Ovary (tissue), 3 donors: ENCODE results near the gene E2F4.

Source experiments
- CTCF ChIP-seq, 3 donors: fragments of 450-650 bp in 2 of 3; fragments of 200-600 bp in 1 of 3; IDR thresholded peaks; one replicate each; pipeline versions ENCODE4 v1.5.1 to v1.8.0; 2016 to 2022; ENCODE audit warnings: antibody characterized with exemption in 3 of 3, mild to moderate bottlenecking in 1 of 3
- EP300 ChIP-seq: sonication (generic); formaldehyde crosslinking; IDR thresholded peaks from one replicate; pipeline ENCODE4 v1.6.1; 2017; ENCODE audit warnings: antibody characterized with exemption
- POLR2A ChIP-seq: fragments of 450-650 bp; IDR thresholded peaks from one replicate; pipeline ENCODE4 v1.6.1; 2017; ENCODE audit warnings: antibody characterized with exemption, mild to moderate bottlenecking, moderate library complexity
- donor health status: DM: no; HTN: no; CAD: no.

- TF ChIP-seq CTCF (IDR thresholded peaks at IDR 0.05) (no peak), EP300 (no peak), POLR2A (no peak)
These were observed 49.6 kb upstream of the E2F4 start for GRCh38 chr16:67142342-67142741.
